Memory B cell (primary cell): ENCODE measurements around the gene GCH1.

Experiments
- ATAC-seq: fragments of 150-1000 bp; cut with Tn5 transposase; 2 replicates; pipeline ENCODE4 v1.10.0; 2021; ENCODE audit warnings: low read depth, mild to moderate bottlenecking, moderate library complexity
- DNase-seq, 2 donors: peaks; one replicate each; pipeline ENCODE4 v3.0.0; 2022; ENCODE audit warnings: low spot score in 2 of 2
- H3K27ac Mint-ChIP-seq: one replicate; pipeline ENCODE4 v1.8.0; 2022; ENCODE audit warnings: mild to moderate bottlenecking, moderate library complexity, mixed read lengths
- H3K27me3 Mint-ChIP-seq: one replicate; pipeline ENCODE4 v1.8.0; 2022; ENCODE audit warnings: mixed read lengths
- H3K36me3 Mint-ChIP-seq: one replicate; pipeline ENCODE4 v1.8.0; 2022; ENCODE audit warnings: mild to moderate bottlenecking, mixed read lengths
- H3K4me1 Mint-ChIP-seq: one replicate; pipeline ENCODE4 v1.8.0; 2022; ENCODE audit warnings: mixed read lengths
- H3K4me3 Mint-ChIP-seq: one replicate; pipeline ENCODE4 v1.8.0; 2022; ENCODE audit warnings: mild to moderate bottlenecking, moderate library complexity, mixed read lengths
- H3K9me3 Mint-ChIP-seq: one replicate; pipeline ENCODE4 v1.8.0; 2022; ENCODE audit warnings: mixed read lengths

GCH1 gene, protein sequence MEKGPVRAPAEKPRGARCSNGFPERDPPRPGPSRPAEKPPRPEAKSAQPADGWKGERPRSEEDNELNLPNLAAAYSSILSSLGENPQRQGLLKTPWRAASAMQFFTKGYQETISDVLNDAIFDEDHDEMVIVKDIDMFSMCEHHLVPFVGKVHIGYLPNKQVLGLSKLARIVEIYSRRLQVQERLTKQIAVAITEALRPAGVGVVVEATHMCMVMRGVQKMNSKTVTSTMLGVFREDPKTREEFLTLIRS

GRCh38 chr14:54902521-54903420, at the start of gene GCH1:
GCH1 (minus strand) TSS chr14:54902826; CDS start chr14:54902663, 163 bp downstream.
- DNase-seq (peak; percentile 75 to 91), ATAC-seq (peak; percentile 82)
- Mint-ChIP-seq H3K9me3 (no peaks in the 10 kb centered on the region), H3K4me3 (peak within 1 kb of the TSS; percentile 87), H3K4me1 (peaks cover 5% of the 10 kb centered on the region), H3K27ac (peak within 1 kb of the TSS; percentile 84), H3K36me3 (no peaks in the 10 kb centered on the region), H3K27me3 (no peaks in the 10 kb centered on the region)

- H3K27ac Mint-ChIP-seq, result no peak overlapping the region
- no peak for ATAC-seq
- H3K4me1 Mint-ChIP-seq, result peaks cover 5% of the 10 kb centered on the region
- peaks cover 3% of the 10 kb centered on the region for H3K36me3 Mint-ChIP-seq
- no peak overlapping the region for H3K4me3 Mint-ChIP-seq
- no peaks in the 10 kb centered on the region for H3K9me3 Mint-ChIP-seq
- H3K27me3 Mint-ChIP-seq, result no peaks in the 10 kb centered on the region
- DNase-seq, result no peak
These were observed 44.6 kb upstream of the GCH1 start for GRCh38 chr14:54947230-54947629.

GRCh38 chr14:54946500-54946899, 43.9 kb upstream of the GCH1 start:
- peaks cover 3% of the 10 kb centered on the region for H3K36me3 Mint-ChIP-seq
- no peaks in the 10 kb centered on the region for H3K27me3 Mint-ChIP-seq
- no peak for ATAC-seq
- peaks cover 5% of the 10 kb centered on the region for H3K4me1 Mint-ChIP-seq
- no peak for DNase-seq
- H3K4me3 Mint-ChIP-seq, result no peak overlapping the region
- H3K27ac Mint-ChIP-seq, result no peak overlapping the region
- no peaks in the 10 kb centered on the region for H3K9me3 Mint-ChIP-seq

DNA sequence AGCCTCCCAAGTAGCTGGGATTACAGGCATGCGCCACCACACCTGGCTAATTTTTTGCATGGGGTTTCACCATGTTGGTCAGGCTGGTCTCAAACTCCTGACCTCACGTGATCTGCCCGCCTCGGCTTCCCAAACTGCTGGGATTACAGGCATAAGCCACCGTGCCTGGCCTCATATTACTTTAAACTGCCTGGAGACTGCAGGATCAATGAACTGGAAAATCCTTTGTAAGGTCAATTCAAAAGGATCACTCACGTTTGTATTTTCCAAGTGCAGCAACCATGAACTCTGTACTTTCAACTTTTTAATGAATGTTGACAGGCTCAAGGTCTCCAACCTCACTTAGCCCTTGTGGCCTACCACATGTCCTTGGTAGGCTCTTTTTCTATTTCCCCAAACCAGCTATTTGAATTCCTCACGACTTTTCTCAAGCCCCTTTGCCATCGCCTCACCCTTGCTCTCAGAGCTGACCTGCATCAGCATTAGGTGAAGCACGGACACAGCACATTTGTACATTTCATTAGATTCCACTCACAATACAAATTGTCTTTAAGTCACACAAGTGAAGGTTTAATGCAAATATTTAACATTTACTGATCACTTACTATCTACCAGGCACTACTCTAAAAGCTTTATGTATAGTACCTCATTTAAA, 42.2 kb upstream of the GCH1 start:
- no peak for ATAC-seq
- Mint-ChIP-seq H3K36me3 (peaks cover 3% of the 10 kb centered on the region), H3K27ac (no peak overlapping the region), H3K4me1 (peaks cover 5% of the 10 kb centered on the region), H3K9me3 (no peaks in the 10 kb centered on the region), H3K4me3 (no peak overlapping the region), H3K27me3 (no peaks in the 10 kb centered on the region)
- no peak for DNase-seq

DNA sequence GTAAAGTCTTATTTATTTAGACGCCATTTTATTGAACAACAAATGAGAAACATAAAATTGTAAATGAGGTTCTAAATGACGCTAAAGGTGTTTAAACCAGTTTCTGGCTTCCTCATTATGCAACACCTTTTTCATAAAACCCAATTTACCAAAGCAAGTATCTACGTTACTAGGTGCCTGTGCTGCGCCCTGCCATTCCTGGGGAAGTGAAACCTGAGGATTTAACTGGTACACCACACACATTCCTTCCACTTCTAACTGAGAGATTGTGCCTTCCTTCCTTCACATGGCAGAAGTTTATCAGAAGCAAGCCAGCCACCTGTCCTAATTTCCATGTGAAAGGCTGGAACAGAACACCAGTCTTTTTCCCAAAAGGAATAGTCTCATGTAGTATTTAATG, 40.3 kb upstream of the GCH1 start:
- Mint-ChIP-seq H3K4me1 (peaks cover 5% of the 10 kb centered on the region), H3K27me3 (no peaks in the 10 kb centered on the region), H3K36me3 (no peaks in the 10 kb centered on the region), H3K9me3 (no peaks in the 10 kb centered on the region), H3K4me3 (no peak overlapping the region), H3K27ac (peak overlapping the region; percentile 51)
- peak in 1 of 2 donors; percentile 3 for DNase-seq
- ATAC-seq, result peak; percentile 95

- ATAC-seq (no peak), DNase-seq (no peak)
- H3K27me3 Mint-ChIP-seq, result no peaks in the 10 kb centered on the region
- H3K4me1 Mint-ChIP-seq, result no peaks in the 10 kb centered on the region
- no peak overlapping the region for H3K27ac Mint-ChIP-seq
- H3K36me3 Mint-ChIP-seq, result no peaks in the 10 kb centered on the region
- H3K4me3 Mint-ChIP-seq, result no peak overlapping the region
- no peaks in the 10 kb centered on the region for H3K9me3 Mint-ChIP-seq
These were observed 34.2 kb upstream of the GCH1 start for GRCh38 chr14:54936816-54937215.

- peaks cover 2% of the 10 kb centered on the region for H3K36me3 Mint-ChIP-seq
- no peaks in the 10 kb centered on the region for H3K4me1 Mint-ChIP-seq
- no peak overlapping the region for H3K4me3 Mint-ChIP-seq
- H3K27ac Mint-ChIP-seq, result no peak overlapping the region
- ATAC-seq (no peak), DNase-seq (no peak)
- H3K27me3 Mint-ChIP-seq, result no peaks in the 10 kb centered on the region
- no peaks in the 10 kb centered on the region for H3K9me3 Mint-ChIP-seq
These were observed 33.3 kb upstream of the GCH1 start for GRCh38 chr14:54935958-54936357.

- no peak overlapping the region for H3K4me3 Mint-ChIP-seq
- ATAC-seq (no peak), DNase-seq (no peak)
- no peaks in the 10 kb centered on the region for H3K4me1 Mint-ChIP-seq
- H3K9me3 Mint-ChIP-seq, result no peaks in the 10 kb centered on the region
- no peak overlapping the region for H3K27ac Mint-ChIP-seq
- no peaks in the 10 kb centered on the region for H3K27me3 Mint-ChIP-seq
- peaks cover 2% of the 10 kb centered on the region for H3K36me3 Mint-ChIP-seq
These were observed 32.5 kb upstream of the GCH1 start for GRCh38 chr14:54935100-54935499.

- Mint-ChIP-seq H3K9me3 (no peaks in the 10 kb centered on the region), H3K27ac (no peak overlapping the region), H3K4me3 (no peak overlapping the region), H3K4me1 (no peaks in the 10 kb centered on the region), H3K36me3 (peaks cover 2% of the 10 kb centered on the region), H3K27me3 (no peaks in the 10 kb centered on the region)
- no peak for DNase-seq
- ATAC-seq, result no peak
These were observed 30.4 kb upstream of the GCH1 start for GRCh38 chr14:54933006-54933405.

GRCh38 chr14:54931598-54932340, 29.1 kb upstream of the GCH1 start:
- no peaks in the 10 kb centered on the region for H3K27me3 Mint-ChIP-seq
- H3K4me1 Mint-ChIP-seq, result no peaks in the 10 kb centered on the region
- no peaks in the 10 kb centered on the region for H3K9me3 Mint-ChIP-seq
- no peak for DNase-seq
- H3K36me3 Mint-ChIP-seq, result peaks cover 2% of the 10 kb centered on the region
- no peak overlapping the region for H3K27ac Mint-ChIP-seq
- ATAC-seq, result no peak
- H3K4me3 Mint-ChIP-seq, result no peak overlapping the region

GRCh38 chr14:54931101-54931500, 28.5 kb upstream of the GCH1 start:
- Mint-ChIP-seq H3K4me1 (no peaks in the 10 kb centered on the region), H3K4me3 (no peak overlapping the region), H3K9me3 (no peaks in the 10 kb centered on the region), H3K27me3 (peaks cover under 1% of the 10 kb centered on the region), H3K27ac (no peak overlapping the region), H3K36me3 (peaks cover 2% of the 10 kb centered on the region)
- ATAC-seq (no peak), DNase-seq (no peak)

DNA sequence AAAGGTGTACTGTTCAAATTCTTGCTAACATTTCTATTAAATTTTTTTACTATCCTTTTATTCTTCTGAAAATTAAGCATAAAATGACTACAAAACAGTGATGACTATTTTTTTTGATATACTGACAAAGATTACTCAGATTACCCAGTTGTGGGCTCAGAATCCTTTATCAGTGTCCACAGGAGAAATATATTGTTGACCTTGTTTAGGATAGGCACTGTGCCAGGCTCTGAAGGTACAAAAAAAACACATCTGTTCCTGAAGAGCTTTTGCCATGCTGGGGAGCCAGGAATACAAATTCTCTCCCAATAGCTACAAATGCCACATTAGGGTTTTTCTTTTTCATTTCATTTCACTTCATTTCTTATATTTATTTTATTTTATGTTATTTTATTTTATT, 26.9 kb upstream of the GCH1 start:
- no peak overlapping the region for H3K4me3 Mint-ChIP-seq
- H3K27ac Mint-ChIP-seq, result no peak overlapping the region
- peaks cover 3% of the 10 kb centered on the region for H3K27me3 Mint-ChIP-seq
- no peak for ATAC-seq
- DNase-seq, result no peak
- H3K36me3 Mint-ChIP-seq, result peaks cover 3% of the 10 kb centered on the region
- H3K4me1 Mint-ChIP-seq, result no peaks in the 10 kb centered on the region
- H3K9me3 Mint-ChIP-seq, result no peaks in the 10 kb centered on the region

DNA sequence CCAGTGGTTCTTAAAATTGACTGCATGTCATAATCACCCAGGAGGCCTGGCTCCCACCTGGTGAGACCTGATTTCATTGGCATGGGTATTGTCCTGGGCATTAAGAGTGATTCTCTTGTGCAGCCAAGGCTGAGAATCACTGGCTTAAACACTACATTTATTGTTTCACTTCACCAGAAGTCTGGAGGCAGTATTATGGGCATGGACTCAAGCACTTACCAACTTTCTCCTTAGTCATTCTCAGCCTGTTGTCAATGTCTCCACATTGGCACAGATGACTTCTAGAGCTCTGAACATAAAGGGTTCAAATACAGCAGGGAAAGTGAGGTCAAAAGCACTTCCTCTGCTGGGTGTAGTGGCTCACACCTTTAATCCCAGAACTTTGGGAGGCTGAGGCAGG, 25.6 kb upstream of the GCH1 start:
- Mint-ChIP-seq H3K27ac (no peak overlapping the region), H3K4me3 (no peak overlapping the region), H3K9me3 (no peaks in the 10 kb centered on the region), H3K36me3 (peaks cover 3% of the 10 kb centered on the region), H3K4me1 (no peaks in the 10 kb centered on the region), H3K27me3 (peaks cover 3% of the 10 kb centered on the region)
- DNase-seq, result no peak
- no peak for ATAC-seq

DNA sequence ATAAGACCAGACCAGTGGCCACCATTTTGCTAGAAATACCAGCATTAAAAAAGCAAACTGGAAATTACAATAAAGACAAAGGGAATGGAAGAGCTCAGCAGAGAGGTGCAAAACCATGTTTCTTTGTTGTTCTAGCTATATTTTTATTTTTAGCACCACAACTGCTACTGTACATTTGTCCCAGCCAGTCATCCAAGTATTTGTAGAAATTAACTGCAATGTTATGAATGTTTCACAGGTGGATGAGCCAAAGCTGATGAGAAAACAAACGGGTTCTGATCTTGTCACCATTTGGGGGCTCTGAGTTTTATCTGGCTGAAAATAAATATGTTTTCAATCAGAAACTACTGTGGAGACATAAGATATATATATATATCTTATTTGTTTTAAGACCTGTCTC, 24.9 kb upstream of the GCH1 start:
- Mint-ChIP-seq H3K27ac (no peak overlapping the region), H3K4me3 (no peak overlapping the region), H3K36me3 (peaks cover 3% of the 10 kb centered on the region), H3K4me1 (no peaks in the 10 kb centered on the region), H3K9me3 (no peaks in the 10 kb centered on the region), H3K27me3 (peaks cover 3% of the 10 kb centered on the region)
- ATAC-seq, result no peak
- no peak for DNase-seq
